Stromal cell of bone marrow (primary cell): ENCODE measurements around the gene MRPL46.
"Not testable (repeated sequence)": the region's sequence is repeated elsewhere in the genome, so short reads cannot be mapped to it uniquely, and the experiment has no call there.

Experiments
- DNase-seq: peaks from one replicate; pipeline ENCODE4 v3.0.0-alpha.2; 2012; ENCODE audit warnings: low read depth

Gene MRPL46

DNA sequence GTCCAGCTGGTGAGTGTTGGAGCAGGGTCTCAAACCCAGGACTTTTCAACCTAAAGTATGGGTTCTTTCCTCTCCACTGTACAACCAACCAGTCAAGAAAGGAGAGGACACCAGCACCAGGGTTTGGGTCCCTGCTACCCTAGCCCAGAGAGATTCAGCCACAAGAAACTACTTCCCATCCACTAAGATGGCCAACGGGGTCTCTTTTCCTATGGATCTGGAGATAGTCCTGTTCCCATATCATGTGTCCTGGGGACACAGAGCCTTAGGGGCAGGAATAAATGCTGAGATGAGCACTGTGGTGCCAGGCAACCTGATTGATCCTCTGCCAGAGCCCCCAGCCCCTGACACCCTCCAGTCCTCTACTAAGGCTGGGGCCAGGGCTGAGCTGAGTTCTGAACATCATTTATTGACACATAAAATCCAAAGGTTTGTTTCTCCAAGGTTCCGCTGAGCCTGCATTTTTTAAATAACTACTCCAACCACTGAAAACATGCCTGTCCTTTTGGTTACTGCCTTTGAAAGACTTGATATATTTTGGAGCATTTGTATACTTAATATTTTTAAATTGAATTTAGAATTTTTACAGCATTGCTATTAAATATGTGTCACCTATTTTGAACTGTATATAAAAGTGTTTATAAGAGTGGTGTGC lies 26.0 kb downstream of the MRPL46 start:
- no peak for DNase-seq

- peak; percentile 36 for DNase-seq
Observed at GRCh38 chr15:88440021-88440420, 27.2 kb downstream of the MRPL46 start.

- no peak for DNase-seq
Observed at GRCh38 chr15:88438181-88438580, 29.0 kb downstream of the MRPL46 start.

- not testable (repeated sequence) for DNase-seq
Observed at GRCh38 chr15:88434106-88434505, 33.1 kb downstream of the MRPL46 start.

GRCh38 chr15:88433046-88433685 lies 34.0 kb downstream of the MRPL46 start:
- no peak for DNase-seq

- no peak for DNase-seq
Observed at GRCh38 chr15:88431441-88431840, 35.7 kb downstream of the MRPL46 start.

- no peak for DNase-seq
Observed at GRCh38 chr15:88430051-88430450, 37.1 kb downstream of the MRPL46 start.

DNA sequence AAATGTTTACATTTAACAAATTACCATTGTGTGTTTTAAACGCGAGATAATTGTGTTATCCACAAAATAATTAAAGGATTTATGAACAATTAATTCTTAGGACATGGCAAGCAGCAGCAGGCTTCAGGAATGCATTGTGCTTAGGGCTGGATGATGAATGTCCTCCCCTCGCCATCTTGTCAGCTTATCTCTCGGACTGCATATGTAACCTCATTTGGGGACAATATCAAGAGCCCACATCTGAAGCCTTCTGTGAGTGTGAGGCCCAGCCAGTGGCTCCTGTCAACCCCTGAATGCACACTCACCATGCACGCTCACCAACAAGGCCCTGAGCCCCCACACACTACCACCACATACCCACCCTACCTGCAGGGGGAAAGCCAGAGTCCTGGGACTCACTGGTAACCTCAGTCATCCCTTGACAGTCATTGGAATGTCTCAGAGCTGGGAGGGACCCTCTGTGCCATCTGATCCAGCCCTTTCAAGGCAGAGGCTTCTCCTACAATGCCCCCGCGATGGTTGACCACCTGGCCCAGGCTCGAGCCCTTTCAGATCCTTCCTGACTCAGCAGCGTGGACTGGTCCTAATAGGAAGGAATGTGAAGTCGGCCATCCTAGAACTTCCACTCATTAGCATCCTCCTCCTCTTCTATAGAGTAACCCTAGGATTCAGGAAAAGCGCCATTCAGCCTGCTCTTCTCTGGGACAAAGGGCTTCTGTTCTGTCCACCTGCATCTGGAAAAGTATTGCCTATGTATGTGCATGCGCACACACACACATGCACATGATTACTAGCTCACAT lies 38.2 kb downstream of the MRPL46 start:
- DNase-seq: no peak

GRCh38 chr15:88428053-88428452 lies 39.1 kb downstream of the MRPL46 start:
- DNase-seq: no peak

DNA sequence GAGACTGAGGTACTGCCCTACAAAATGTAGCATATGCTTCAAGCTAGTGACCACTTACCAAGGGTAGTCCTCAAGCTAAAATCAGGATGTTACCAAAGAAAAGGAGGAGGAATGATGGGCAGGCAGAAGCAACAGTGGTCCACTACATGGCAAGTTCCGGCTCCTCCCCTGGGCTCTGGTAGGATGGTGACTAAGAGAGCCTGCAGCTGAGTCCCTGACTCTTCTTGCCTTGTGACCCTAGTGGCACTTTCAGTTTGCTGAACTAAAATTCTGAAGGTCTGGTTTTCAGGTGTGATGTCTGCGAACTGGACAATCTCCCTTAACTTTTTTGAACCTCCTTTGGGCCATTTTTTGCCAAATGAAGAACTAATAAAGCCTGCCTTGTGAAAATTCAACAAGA lies 40.9 kb downstream of the MRPL46 start:
- DNase-seq: no peak

GRCh38 chr15:88423331-88423730 lies 43.9 kb downstream of the MRPL46 start:
- DNase-seq: no peak

DNA sequence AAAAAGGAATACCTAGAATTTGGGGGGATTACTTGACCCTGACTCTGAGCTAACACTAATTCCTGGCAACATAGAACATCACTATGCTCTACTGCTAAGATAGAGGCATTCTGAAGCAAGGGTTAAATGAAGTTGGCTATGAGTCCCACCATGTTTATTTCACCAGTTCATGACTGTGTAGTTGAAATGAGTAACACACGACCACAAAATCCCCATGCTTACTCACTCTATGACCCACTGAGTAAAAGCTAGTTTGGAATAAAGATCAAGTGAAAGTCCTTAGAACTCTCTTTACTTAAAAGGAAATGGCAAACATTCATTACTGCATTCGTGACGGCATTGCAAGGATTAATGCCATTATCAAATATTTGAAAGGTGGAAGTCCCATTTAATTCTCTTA lies 47.4 kb downstream of the MRPL46 start:
- DNase-seq: peak; percentile 71
